ENCODE measurements around the gene CAVIN2.
"Not testable (repeated sequence)": the region's sequence is repeated elsewhere in the genome, so short reads cannot be mapped to it uniquely, and the experiment has no call there.

DNA sequence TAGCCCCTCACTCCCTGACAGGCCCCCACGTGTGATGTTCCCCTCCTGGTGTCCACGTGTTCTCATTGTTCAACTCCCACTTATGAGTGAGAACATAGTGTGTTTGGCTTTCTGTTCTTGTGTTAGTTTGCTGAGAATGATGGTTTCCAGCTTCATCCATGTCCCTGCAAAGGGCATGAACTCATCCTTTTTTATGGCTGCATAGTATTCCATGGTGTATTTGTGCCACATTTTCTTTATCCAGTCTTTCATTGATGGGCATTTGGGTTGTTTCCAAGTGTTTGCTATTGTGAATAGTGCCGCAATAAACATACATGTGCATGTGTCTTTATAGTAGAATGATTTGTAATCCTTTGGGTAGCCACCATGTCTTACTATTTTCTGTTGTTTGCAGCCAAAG is 61.2 kb downstream of the CAVIN2 start:
- TF ChIP-seq, protein P1, sequence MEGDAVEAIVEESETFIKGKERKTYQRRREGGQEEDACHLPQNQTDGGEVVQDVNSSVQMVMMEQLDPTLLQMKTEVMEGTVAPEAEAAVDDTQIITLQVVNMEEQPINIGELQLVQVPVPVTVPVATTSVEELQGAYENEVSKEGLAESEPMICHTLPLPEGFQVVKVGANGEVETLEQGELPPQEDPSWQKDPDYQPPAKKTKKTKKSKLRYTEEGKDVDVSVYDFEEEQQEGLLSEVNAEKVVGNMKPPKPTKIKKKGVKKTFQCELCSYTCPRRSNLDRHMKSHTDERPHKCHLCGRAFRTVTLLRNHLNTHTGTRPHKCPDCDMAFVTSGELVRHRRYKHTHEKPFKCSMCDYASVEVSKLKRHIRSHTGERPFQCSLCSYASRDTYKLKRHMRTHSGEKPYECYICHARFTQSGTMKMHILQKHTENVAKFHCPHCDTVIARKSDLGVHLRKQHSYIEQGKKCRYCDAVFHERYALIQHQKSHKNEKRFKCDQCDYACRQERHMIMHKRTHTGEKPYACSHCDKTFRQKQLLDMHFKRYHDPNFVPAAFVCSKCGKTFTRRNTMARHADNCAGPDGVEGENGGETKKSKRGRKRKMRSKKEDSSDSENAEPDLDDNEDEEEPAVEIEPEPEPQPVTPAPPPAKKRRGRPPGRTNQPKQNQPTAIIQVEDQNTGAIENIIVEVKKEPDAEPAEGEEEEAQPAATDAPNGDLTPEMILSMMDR (IDR thresholded peaks at IDR 0.05) = not testable (repeated sequence)
- not testable (repeated sequence) for TF ChIP-seq POLR2A (IDR thresholded peaks at IDR 0.05)

Data from body of pancreas (tissue), 4 donors.